Glomerular visceral epithelial cell (primary cell): ENCODE measurements around the gene PPCS.

ENCODE experiments used
- DNase-seq: peaks from one replicate; pipeline ENCODE4 v3.0.0-alpha.2; 2016; ENCODE audit errors: extremely low spot score

The PPCS gene

GRCh38 chr1:42456010-42456753 lies at the start of gene PPCS, which contains the start of gene ZMYND12:
Gene PPCS (plus strand): TSS chr1:42456543. CDS start chr1:42456566, 23 bp downstream.
Gene ZMYND12 (minus strand): TSS chr1:42456022. CDS start chr1:42455997, 25 bp downstream.
- peak; percentile 83 for DNase-seq

GRCh38 chr1:42414551-42415496 lies 41.5 kb upstream of the PPCS start:
- no peak for DNase-seq

- no peak for DNase-seq
Observed at GRCh38 chr1:42417166-42417565, 39.2 kb upstream of the PPCS start.

GRCh38 chr1:42418516-42418915 lies 37.8 kb upstream of the PPCS start:
- no peak for DNase-seq

GRCh38 chr1:42419126-42419821 lies 37.1 kb upstream of the PPCS start:
- DNase-seq = peak; percentile 9

- DNase-seq = no peak
Observed at GRCh38 chr1:42420121-42420520, 36.2 kb upstream of the PPCS start.

GRCh38 chr1:42420911-42421585 lies 35.3 kb upstream of the PPCS start:
- DNase-seq = peak; percentile 96

- DNase-seq = no peak
Observed at GRCh38 chr1:42422737-42423136, 33.6 kb upstream of the PPCS start.

- no peak for DNase-seq
Observed at GRCh38 chr1:42423681-42424080, 32.7 kb upstream of the PPCS start.

- no peak for DNase-seq
Observed at GRCh38 chr1:42424201-42424600, 32.1 kb upstream of the PPCS start.

- DNase-seq = no peak
Observed at GRCh38 chr1:42427240-42427639, 29.1 kb upstream of the PPCS start.

- DNase-seq = no peak
Observed at GRCh38 chr1:42429603-42430002, 26.7 kb upstream of the PPCS start.

- DNase-seq = no peak
Observed at GRCh38 chr1:42430286-42431135, 25.8 kb upstream of the PPCS start.

GRCh38 chr1:42431514-42431913 lies 24.8 kb upstream of the PPCS start:
- DNase-seq = no peak

GRCh38 chr1:42432714-42433113 lies 23.6 kb upstream of the PPCS start:
- DNase-seq = no peak

- no peak for DNase-seq
Observed at GRCh38 chr1:42433369-42433768, 23.0 kb upstream of the PPCS start.

GRCh38 chr1:42434340-42434739 lies 22.0 kb upstream of the PPCS start:
- no peak for DNase-seq

- DNase-seq = peak; percentile 65
Observed at GRCh38 chr1:42439940-42440339, 16.4 kb upstream of the PPCS start.

GRCh38 chr1:42442662-42443061 lies 13.7 kb upstream of the PPCS start:
- DNase-seq = no peak

- DNase-seq = no peak
Observed at GRCh38 chr1:42449256-42449655, 7.1 kb upstream of the PPCS start.

- no peak for DNase-seq
Observed at GRCh38 chr1:42450061-42450460, 6.3 kb upstream of the PPCS start.
